ENCODE data around the gene CHD6. TPM values are rescaled to one million over a fixed set of nuclear protein-coding genes. Genes with fewer than 3 reads are reported as not detected.

CHD6 gene
- total and polyA plus RNA-seq, 2 experiments from 2014 or later = 41.0 to 158 TPM

DNA sequence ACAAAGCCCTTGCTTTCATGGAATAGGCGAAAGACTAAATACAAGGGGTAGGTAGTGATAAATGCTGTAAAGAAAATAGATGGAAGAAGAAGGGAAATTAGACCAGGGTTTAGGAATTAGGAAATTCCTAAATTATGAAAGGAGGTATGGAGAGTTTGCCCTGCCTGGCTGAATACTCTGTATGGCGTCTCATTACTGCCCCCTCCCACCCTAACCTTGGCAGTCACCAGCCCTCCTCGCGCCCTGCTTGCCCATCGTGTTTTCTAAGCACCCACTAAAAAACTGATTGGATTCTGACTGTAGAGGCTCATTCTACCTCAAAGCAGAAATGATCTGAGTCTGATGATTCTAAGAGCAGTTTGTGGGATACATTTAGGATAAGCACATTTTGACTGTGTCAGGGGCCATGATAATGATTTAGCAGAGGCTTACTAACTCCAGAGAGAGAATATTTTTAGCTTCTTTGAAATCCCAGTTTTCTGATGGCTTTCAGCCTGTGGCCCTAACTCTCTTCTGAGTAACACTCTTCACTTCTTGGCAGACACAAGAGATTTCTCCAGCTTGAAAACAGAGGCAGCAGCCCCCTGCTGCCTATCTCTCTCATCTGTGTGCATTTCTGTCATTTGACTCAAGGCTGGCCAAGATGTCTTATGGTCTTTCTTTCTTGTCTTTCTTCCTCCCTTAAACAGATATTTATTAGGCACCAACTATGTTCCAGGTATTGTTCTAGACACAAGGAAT is 1.4 kb upstream of the CHD6 start:
- Mint-ChIP-seq H3K4me1 (peaks cover 39% of the 10 kb centered on the region), H3K36me3 (ENCODE audit: low read depth) (no peaks in the 10 kb centered on the region), H3K4me3 (peak overlapping the region; percentile 79), H3K27me3 (ENCODE audit: insufficient read depth, low read depth, poor library complexity) (peaks cover 7% of the 10 kb centered on the region), H3K27ac (no peak overlapping the region), H3K9me3 (no peaks in the 10 kb centered on the region; the same call in 2 of the 3 replicates)
- no peaks in the 10 kb centered on the region for H3F3A ChIP-seq (replicated peaks; ENCODE audit: low read depth)
- peak overlapping the region; percentile 61 for H3K4me3 ChIP-seq
- ATAC-seq (peak; percentile 5; the same call in 1 of the 3 replicates), DNase-seq (ENCODE audit: low spot score) (no peak)
- H3K9me2 ChIP-seq (ENCODE audit: insufficient read depth) = no peaks in the 10 kb centered on the region
- H3K27ac ChIP-seq (ENCODE audit: low read depth) = no peak overlapping the region
- H3K4me2 ChIP-seq = peak overlapping the region; percentile 81
- peak overlapping the region; percentile 83 for H2AFZ ChIP-seq
- H3K27me3 ChIP-seq (ENCODE audit: insufficient read depth) = no peaks in the 10 kb centered on the region
- H3K36me3 ChIP-seq (ENCODE audit: insufficient read depth) = no peaks in the 10 kb centered on the region
- peaks cover 31% of the 10 kb centered on the region for H3K79me2 ChIP-seq (replicated peaks; ENCODE audit: insufficient read depth)
- peaks cover 7% of the 10 kb centered on the region for H4K20me1 ChIP-seq (replicated peaks; ENCODE audit: insufficient read depth)
- TF ChIP-seq, protein P1, sequence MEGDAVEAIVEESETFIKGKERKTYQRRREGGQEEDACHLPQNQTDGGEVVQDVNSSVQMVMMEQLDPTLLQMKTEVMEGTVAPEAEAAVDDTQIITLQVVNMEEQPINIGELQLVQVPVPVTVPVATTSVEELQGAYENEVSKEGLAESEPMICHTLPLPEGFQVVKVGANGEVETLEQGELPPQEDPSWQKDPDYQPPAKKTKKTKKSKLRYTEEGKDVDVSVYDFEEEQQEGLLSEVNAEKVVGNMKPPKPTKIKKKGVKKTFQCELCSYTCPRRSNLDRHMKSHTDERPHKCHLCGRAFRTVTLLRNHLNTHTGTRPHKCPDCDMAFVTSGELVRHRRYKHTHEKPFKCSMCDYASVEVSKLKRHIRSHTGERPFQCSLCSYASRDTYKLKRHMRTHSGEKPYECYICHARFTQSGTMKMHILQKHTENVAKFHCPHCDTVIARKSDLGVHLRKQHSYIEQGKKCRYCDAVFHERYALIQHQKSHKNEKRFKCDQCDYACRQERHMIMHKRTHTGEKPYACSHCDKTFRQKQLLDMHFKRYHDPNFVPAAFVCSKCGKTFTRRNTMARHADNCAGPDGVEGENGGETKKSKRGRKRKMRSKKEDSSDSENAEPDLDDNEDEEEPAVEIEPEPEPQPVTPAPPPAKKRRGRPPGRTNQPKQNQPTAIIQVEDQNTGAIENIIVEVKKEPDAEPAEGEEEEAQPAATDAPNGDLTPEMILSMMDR (conservative IDR thresholded peaks at IDR 0.05; ENCODE audit: low read depth in 2 of 2) = peak in 1 of 2 experiments; percentile 29; a peak in 1 of 4 replicates
- TF ChIP-seq, protein P2, sequence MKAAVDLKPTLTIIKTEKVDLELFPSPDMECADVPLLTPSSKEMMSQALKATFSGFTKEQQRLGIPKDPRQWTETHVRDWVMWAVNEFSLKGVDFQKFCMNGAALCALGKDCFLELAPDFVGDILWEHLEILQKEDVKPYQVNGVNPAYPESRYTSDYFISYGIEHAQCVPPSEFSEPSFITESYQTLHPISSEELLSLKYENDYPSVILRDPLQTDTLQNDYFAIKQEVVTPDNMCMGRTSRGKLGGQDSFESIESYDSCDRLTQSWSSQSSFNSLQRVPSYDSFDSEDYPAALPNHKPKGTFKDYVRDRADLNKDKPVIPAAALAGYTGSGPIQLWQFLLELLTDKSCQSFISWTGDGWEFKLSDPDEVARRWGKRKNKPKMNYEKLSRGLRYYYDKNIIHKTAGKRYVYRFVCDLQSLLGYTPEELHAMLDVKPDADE (IDR thresholded peaks at IDR 0.05) = no peak
- TF ChIP-seq CREB1 (CRISPR knock-in tag; IDR thresholded peaks at IDR 0.05; ENCODE audit: low read depth) = no peak
- H3K4me1 ChIP-seq (ENCODE audit: insufficient read depth) = peaks cover 33% of the 10 kb centered on the region

DNA sequence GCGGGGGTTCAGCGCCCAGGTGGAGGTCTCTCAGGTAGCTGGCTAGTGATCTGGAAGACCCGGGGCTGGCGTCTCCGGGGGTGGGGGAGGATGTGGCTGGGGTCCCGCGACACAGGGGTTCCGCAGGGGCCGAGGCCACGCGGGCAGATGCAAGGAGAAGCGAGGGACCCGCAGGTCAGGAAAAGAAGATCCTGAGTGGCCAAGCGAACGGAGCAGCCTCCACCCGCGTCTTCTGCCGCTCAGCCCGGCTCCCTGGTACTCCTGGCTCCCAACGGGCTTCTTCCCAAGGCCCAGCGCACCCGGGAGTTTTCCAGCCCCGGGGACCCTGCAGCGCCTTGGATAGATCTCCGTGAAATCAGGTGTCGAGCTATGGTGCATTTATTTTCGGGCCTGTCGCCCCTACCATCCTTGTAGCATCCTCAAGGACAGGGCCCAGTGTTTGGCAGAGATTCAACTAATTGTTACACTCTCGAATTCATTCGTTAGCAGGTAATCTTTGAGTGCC is 682 bp upstream of the CHD6 start:
- H2AFZ ChIP-seq = peak overlapping the region; percentile 83
- H3K27me3 Mint-ChIP-seq (ENCODE audit: insufficient read depth, low read depth, poor library complexity) = peaks cover 7% of the 10 kb centered on the region
- no peak overlapping the region for H3K27ac ChIP-seq (ENCODE audit: low read depth)
- H3K4me1 ChIP-seq (ENCODE audit: insufficient read depth) = peaks cover 40% of the 10 kb centered on the region
- no peaks in the 10 kb centered on the region for H3F3A ChIP-seq (replicated peaks; ENCODE audit: low read depth)
- TF ChIP-seq EZH2phosphoT487 (IDR thresholded peaks at IDR 0.05; ENCODE audit: unreplicated experiment) (no peak), NANOG (IDR thresholded peaks at IDR 0.05; ENCODE audit: borderline replicate concordance) (no peak), CREB1 (CRISPR knock-in tag; IDR thresholded peaks at IDR 0.05; ENCODE audit: low read depth) (no peak), ZNF114 (CRISPR knock-in tag; IDR thresholded peaks at IDR 0.05) (no peak), STAT1 (IDR thresholded peaks at IDR 0.05; ENCODE audit: unreplicated experiment) (no peak), ZNF331 (CRISPR knock-in tag; IDR thresholded peaks at IDR 0.05; ENCODE audit: low read depth) (no peak)
- TF ChIP-seq, protein P3, sequence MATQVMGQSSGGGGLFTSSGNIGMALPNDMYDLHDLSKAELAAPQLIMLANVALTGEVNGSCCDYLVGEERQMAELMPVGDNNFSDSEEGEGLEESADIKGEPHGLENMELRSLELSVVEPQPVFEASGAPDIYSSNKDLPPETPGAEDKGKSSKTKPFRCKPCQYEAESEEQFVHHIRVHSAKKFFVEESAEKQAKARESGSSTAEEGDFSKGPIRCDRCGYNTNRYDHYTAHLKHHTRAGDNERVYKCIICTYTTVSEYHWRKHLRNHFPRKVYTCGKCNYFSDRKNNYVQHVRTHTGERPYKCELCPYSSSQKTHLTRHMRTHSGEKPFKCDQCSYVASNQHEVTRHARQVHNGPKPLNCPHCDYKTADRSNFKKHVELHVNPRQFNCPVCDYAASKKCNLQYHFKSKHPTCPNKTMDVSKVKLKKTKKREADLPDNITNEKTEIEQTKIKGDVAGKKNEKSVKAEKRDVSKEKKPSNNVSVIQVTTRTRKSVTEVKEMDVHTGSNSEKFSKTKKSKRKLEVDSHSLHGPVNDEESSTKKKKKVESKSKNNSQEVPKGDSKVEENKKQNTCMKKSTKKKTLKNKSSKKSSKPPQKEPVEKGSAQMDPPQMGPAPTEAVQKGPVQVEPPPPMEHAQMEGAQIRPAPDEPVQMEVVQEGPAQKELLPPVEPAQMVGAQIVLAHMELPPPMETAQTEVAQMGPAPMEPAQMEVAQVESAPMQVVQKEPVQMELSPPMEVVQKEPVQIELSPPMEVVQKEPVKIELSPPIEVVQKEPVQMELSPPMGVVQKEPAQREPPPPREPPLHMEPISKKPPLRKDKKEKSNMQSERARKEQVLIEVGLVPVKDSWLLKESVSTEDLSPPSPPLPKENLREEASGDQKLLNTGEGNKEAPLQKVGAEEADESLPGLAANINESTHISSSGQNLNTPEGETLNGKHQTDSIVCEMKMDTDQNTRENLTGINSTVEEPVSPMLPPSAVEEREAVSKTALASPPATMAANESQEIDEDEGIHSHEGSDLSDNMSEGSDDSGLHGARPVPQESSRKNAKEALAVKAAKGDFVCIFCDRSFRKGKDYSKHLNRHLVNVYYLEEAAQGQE (IDR thresholded peaks at IDR 0.05; ENCODE audit: unreplicated experiment) = no peak
- no peaks in the 10 kb centered on the region; the same call in 2 of the 3 replicates for H3K9me3 Mint-ChIP-seq
- ATAC-seq (peak; percentile 20), DNase-seq (ENCODE audit: low spot score) (peak; percentile 25)
- peak overlapping the region; percentile 61 for H3K4me3 ChIP-seq
- H3K4me2 ChIP-seq = peak overlapping the region; percentile 81
- no peaks in the 10 kb centered on the region for H3K36me3 Mint-ChIP-seq (ENCODE audit: low read depth)
- no peak overlapping the region for H3K27ac Mint-ChIP-seq
- peaks cover 45% of the 10 kb centered on the region for H3K4me1 Mint-ChIP-seq
- H3K79me2 ChIP-seq (replicated peaks; ENCODE audit: insufficient read depth) = peaks cover 38% of the 10 kb centered on the region
- H4K20me1 ChIP-seq (replicated peaks; ENCODE audit: insufficient read depth) = peaks cover 13% of the 10 kb centered on the region
- no peaks in the 10 kb centered on the region for H3K36me3 ChIP-seq (ENCODE audit: insufficient read depth)
- peak overlapping the region; percentile 79 for H3K4me3 Mint-ChIP-seq
- H3K9me2 ChIP-seq (ENCODE audit: insufficient read depth) = no peaks in the 10 kb centered on the region
- H3K27me3 ChIP-seq (ENCODE audit: insufficient read depth) = no peaks in the 10 kb centered on the region
